ENCODE data around the gene PPID.
"Not testable (repeated sequence)": the region's sequence is repeated elsewhere in the genome, so short reads cannot be mapped to it uniquely, and the experiment has no call there.

Gene PPID

GRCh38 chr4:158664806-158665205 lies 58.4 kb downstream of the PPID start:
- no peak for DNase-seq

GRCh38 chr4:158663707-158664625 lies 59.2 kb downstream of the PPID start:
- DNase-seq: not testable (repeated sequence)

GRCh38 chr4:158663255-158663654 lies 59.9 kb downstream of the PPID start:
- not testable (repeated sequence) for DNase-seq

All from NCI-H1694 treated with DMSO at 0.1 percent for 48 hours (cell line).